ENCODE data around the gene TTC22.

DNA sequence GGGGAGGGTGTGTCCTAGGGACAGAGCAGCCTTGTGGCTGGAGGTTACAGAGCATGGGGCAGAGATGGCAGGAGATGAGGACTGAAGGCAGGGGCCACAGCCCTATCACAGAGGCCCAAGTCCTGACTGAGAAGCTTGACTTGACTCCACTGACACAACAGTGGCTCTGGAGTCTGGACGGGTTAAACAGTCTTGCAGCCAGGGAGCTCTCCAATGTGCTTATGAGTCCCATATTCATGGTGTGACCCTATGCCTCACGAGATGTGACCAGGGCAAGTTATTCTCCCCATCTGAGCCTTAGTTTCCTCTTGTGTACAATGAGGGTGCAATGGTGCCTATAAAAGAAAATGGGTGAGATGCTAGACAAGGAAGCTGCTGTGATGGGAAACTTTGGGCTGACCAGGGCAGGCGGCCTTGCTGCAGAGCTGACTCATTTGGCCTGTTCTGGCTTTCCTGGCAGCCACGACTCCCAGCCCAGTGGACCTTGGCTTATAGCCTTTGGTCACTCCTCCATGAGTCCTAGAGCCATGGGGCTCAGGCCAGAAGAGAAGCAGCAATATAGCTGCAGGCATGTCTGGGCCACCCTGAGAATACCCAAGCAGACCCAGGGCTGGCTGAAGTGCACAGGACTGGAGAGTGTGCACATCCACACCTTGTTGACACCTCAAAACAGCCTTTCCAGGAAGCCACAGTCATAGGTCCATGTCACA is 2.8 kb upstream of the TTC22 start:
- TF ChIP-seq EP300 (IDR thresholded peaks at IDR 0.05) (no peak), POLR2A (IDR thresholded peaks at IDR 0.05) (no peak)
